Ectodermal cell (in vitro differentiated cells): ENCODE measurements around the gene MESP2.

Source experiments
- H3K27ac ChIP-seq: 2 replicates; pipeline ENCODE4 v1.7.0; 2013; ENCODE audit warnings: mild to moderate bottlenecking, low read depth, low read length; ENCODE audit not compliant: insufficient read depth, poor library complexity, severe bottlenecking
- H3K27me3 ChIP-seq: 2 replicates; pipeline ENCODE4 v1.7.0; 2013; ENCODE audit warnings: mild to moderate bottlenecking, low read length; ENCODE audit not compliant: insufficient read depth, control insufficient read depth, poor library complexity, severe bottlenecking
- H3K36me3 ChIP-seq: one replicate; pipeline ENCODE4 v1.7.0; 2013; ENCODE audit warnings: low read length; ENCODE audit not compliant: control insufficient read depth, insufficient read depth
- H3K4me1 ChIP-seq: one replicate; pipeline ENCODE4 v1.7.0; 2013; ENCODE audit warnings: low read length; ENCODE audit not compliant: control insufficient read depth, insufficient read depth
- H3K4me3 ChIP-seq: 2 replicates; pipeline ENCODE4 v1.7.0; 2013; ENCODE audit warnings: low read depth, low read length, control low read depth; ENCODE audit not compliant: insufficient read depth
- H3K9me3 ChIP-seq: 2 replicates; pipeline ENCODE4 v1.7.0; 2013; ENCODE audit warnings: mild to moderate bottlenecking, low read length, moderate library complexity; ENCODE audit not compliant: control insufficient read depth
- WGBS, 2 experiments: methylation state at CpG; one replicate each; pipeline ENCODE4 v1.1.7; 2013; ENCODE audit warnings: missing lambda C conversion rate in 2 of 2; 5-methylcytosine and 5-hydroxymethylcytosine counted together

MESP2 gene

GRCh38 chr15:89766357-89767311 lies 9.5 kb upstream of the MESP2 start:
- no peaks in the 10 kb centered on the region for H3K27me3 ChIP-seq
- H3K4me3 ChIP-seq, result no peak overlapping the region
- WGBS, 2 experiments, result 92 to 93% methylated on average over 16 of the region's 16 CpGs
- no peak overlapping the region for H3K27ac ChIP-seq
- no peaks in the 10 kb centered on the region for H3K36me3 ChIP-seq
- H3K9me3 ChIP-seq, result no peaks in the 10 kb centered on the region
- no peaks in the 10 kb centered on the region for H3K4me1 ChIP-seq

GRCh38 chr15:89767411-89767915 lies 8.7 kb upstream of the MESP2 start:
- Histone ChIP-seq H3K4me3 (no peak overlapping the region), H3K4me1 (no peaks in the 10 kb centered on the region), H3K9me3 (no peaks in the 10 kb centered on the region), H3K27ac (no peak overlapping the region), H3K36me3 (no peaks in the 10 kb centered on the region), H3K27me3 (no peaks in the 10 kb centered on the region)
- 81 to 82% methylated on average over 8 of the region's 8 CpGs for WGBS, 2 experiments

- Histone ChIP-seq H3K9me3 (no peaks in the 10 kb centered on the region), H3K4me1 (no peaks in the 10 kb centered on the region), H3K27ac (no peak overlapping the region), H3K36me3 (no peaks in the 10 kb centered on the region), H3K4me3 (no peak overlapping the region), H3K27me3 (no peaks in the 10 kb centered on the region)
- WGBS, 2 experiments, result 87 to 89% methylated on average over 7 of the region's 7 CpGs
Observed at GRCh38 chr15:89768071-89768500, 8.0 kb upstream of the MESP2 start.

DNA sequence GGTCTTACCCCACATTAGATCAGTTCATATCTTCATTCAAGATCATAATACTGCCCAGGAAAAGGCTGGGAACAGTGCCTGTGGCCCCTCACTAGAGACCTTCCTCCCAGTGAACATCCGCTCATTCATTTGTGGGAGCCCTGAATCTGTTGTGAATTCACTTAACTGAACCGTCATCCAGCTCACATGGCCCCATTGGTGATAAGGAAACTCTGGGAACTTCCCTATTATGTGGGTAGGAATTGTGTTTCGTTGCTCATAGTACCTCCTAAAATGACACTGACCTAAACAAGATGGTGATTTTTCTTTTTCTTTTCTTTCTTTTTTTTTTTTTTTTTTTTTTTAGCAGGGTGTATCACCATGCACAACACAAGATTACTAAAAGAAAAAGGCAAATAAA lies 6.8 kb upstream of the MESP2 start:
- Histone ChIP-seq H3K27ac (no peak overlapping the region), H3K36me3 (no peaks in the 10 kb centered on the region), H3K27me3 (no peaks in the 10 kb centered on the region), H3K9me3 (no peaks in the 10 kb centered on the region), H3K4me3 (no peak overlapping the region), H3K4me1 (no peaks in the 10 kb centered on the region)
- 94 to 95% methylated on average over 2 of the region's 3 CpGs for WGBS, 2 experiments

DNA sequence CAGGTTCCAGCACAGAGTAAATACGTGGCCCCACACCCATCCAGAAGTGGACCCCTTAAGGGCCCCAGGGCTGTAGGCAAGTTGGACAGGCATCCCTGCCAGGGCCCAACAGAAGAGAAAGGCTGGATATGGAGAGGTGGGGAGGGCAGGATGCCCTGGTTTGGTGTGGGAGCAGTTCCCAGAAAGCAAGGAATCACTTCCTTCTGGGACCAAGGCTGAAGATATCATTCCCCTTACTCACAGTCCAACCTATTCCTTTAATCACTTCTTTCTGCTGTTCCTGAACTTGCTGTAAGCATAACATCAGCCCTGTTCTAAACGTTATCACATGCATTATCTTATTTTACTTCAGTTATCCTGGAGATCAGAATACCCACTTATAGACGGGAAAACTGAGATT lies 6.1 kb upstream of the MESP2 start:
- Histone ChIP-seq H3K9me3 (no peaks in the 10 kb centered on the region), H3K4me1 (no peaks in the 10 kb centered on the region), H3K27me3 (no peaks in the 10 kb centered on the region), H3K27ac (no peak overlapping the region), H3K4me3 (no peak overlapping the region), H3K36me3 (no peaks in the 10 kb centered on the region)
- WGBS, 2 experiments, result 83 to 87% methylated on average over 3 of the region's 3 CpGs

DNA sequence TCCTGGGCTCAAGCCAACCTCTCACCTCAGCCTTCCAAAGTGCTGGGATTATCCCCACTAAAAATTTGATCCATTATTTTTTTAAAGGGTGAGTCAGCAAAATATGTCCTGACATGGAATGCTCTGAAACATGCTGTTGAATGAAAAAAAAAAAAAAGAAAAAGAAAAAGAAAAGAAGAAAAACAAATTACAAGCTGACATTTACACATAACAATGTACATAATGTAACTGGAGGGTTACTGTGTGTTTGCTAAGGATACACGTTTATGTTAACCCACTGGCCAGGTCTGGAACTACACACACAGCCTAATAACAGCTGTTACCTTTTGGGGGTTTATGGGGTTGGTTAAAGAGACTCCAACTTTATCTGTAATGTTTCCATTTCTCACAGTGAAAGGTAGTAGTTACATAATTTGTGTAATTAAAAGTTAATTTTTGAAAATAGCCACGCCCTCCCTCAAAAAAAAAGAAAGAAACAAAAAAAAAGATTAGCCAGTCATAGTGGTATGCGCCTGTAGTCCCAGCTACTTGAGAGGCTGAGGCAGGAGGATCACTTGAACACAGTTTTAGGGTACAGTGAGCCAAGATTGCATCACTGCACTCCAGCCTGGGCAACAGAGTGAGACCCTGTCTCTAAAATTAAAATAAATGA lies 3.1 kb upstream of the MESP2 start:
- 75 to 78% methylated on average over 2 to 3 of the region's 3 CpGs for WGBS, 2 experiments
- no peak overlapping the region for H3K27ac ChIP-seq
- H3K4me3 ChIP-seq, result no peak overlapping the region

DNA sequence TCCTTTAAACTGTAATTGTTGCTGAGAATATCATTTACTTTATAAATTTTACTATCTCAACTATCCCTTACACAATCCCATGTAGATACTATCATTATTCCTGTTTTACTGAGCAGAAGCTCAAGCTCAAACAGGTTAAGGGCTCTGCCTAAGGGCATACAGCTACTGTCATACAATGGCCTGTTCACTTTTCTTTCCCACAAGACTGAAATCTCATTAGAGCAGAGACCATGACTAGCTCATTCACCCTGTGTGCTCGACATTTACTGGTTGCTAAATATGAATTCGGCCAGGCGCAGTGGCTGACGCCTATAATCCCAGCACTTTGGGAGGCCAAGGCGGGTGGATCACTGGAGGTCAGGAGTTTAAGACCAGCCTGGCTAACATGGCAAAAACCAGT lies 1.6 kb upstream of the MESP2 start:
- Histone ChIP-seq H3K4me3 (no peak overlapping the region), H3K4me1 (no peaks in the 10 kb centered on the region), H3K27me3 (peaks cover 35% of the 10 kb centered on the region), H3K27ac (no peak overlapping the region), H3K36me3 (no peaks in the 10 kb centered on the region), H3K9me3 (no peaks in the 10 kb centered on the region)
- WGBS, 2 experiments, result 90 to 94% methylated on average over 5 of the region's 5 CpGs

More for the DNA sequence above, 3.1 kb upstream of the MESP2 start:
- H3K36me3 ChIP-seq, result no peaks in the 10 kb centered on the region
- peaks cover 27% of the 10 kb centered on the region for H3K27me3 ChIP-seq
- H3K9me3 ChIP-seq, result no peaks in the 10 kb centered on the region
- H3K4me1 ChIP-seq, result no peaks in the 10 kb centered on the region

GRCh38 chr15:89775815-89776214 lies 317 bp upstream of the MESP2 start:
- H3K4me3 ChIP-seq, result no peak overlapping the region
- WGBS, 2 experiments, result 88 to 90% methylated on average over 14 of the region's 14 CpGs
- no peaks in the 10 kb centered on the region for H3K36me3 ChIP-seq
- peaks cover 39% of the 10 kb centered on the region for H3K27me3 ChIP-seq
- H3K4me1 ChIP-seq, result no peaks in the 10 kb centered on the region
- H3K9me3 ChIP-seq, result no peaks in the 10 kb centered on the region
- H3K27ac ChIP-seq, result no peak overlapping the region

GRCh38 chr15:89777073-89777751 lies 1.1 kb downstream of the MESP2 start:
- no peaks in the 10 kb centered on the region for H3K36me3 ChIP-seq
- H3K9me3 ChIP-seq, result no peaks in the 10 kb centered on the region
- H3K4me3 ChIP-seq, result no peak overlapping the region
- H3K27ac ChIP-seq, result no peak overlapping the region
- H3K4me1 ChIP-seq, result no peaks in the 10 kb centered on the region
- peaks cover 39% of the 10 kb centered on the region for H3K27me3 ChIP-seq
- 86 to 89% methylated on average over 25 of the region's 25 CpGs for WGBS, 2 experiments
